ENCODE measurements around the gene SAPCD2.

The SAPCD2 gene

DNA sequence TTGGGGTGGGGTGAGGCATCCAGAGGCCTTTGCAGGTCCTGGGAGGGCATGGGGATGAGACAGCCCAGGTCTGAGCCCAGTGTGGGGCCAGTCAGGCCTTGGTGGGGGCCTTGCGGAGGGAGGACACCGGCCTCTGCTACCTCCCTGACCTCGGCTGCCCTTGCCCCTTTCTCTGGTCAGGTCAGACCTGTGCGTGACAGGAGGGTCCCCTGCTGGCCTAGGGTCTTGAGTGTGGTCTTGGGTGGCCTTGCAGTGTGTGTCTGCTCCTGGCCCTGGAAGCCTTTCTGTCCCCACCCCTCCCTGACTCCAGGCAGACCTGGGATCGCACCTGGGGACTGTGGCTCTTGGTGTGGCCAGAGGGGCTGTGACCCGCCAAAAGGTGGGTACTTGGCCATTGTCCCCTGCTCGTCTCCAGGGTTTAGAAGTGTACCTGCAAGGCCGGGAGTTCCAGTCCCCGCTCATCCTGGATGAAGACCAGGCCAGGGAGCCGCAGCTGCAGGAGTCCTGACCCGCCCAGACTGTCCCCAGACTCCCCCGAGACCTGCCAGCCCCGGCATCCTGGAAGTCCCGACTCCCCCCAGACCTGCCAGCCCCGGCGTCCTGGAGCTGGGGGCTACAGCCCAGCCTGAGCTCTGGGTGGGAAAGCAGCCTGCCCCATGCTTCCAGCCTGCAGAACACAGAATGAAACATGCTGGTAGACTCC is 12.0 kb upstream of the SAPCD2 start:
- no peak for DNase-seq (ENCODE audit: low read depth in 2 of 2)

DNA sequence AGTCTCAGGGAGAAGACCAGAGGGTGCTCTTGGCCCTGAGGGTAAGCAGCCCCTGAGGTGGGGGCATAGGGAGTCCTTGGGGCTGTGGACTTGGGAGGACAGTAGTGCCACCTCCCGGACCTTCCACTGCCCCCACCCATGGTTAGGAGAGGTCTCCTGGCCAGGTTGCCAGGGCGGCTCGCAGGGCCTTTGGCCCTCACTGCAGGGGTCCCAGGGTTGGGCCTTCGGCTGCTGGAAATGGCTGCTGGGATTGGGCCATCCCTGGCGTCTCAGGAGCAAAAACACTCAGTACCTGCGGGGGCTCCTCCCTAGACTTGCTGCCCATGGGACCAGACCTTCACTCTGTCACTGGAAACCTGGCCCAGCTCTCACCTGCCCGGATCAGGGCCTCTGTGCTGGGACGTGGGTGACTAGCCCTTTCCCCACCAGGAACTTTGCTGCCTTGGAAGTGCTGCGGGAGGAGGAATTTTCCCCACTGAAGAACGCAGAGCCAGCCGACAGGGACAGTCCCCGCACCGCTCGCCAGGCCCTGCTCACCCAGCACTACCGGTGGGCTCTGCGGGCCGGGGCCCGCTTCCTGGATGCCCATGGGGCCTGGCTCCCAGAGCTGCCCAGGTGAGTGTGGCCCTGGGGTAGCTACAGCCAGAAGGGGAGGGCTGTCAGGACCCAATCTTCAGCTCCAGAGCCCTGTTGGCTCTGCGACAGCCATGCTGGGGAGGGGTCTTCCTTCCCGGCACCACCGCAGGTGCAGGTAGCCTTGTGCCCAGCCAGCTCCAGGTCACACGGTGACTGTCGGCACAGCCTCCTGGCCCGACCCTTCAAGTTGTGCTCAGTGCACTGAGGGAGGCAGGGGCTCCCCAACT is 10.1 kb upstream of the SAPCD2 start:
- no peak for DNase-seq (ENCODE audit: low read depth in 2 of 2)

GRCh38 chr9:137079401-137079787 is 9.0 kb upstream of the SAPCD2 start:
- no peak for DNase-seq (ENCODE audit: low read depth in 2 of 2)

- no peak for DNase-seq (ENCODE audit: low read depth in 2 of 2)
These were observed 8.5 kb upstream of the SAPCD2 start for GRCh38 chr9:137078701-137079400.

GRCh38 chr9:137077758-137078693 is 7.7 kb upstream of the SAPCD2 start:
- peak; percentile 10 to 21 for DNase-seq (ENCODE audit: low read depth in 2 of 2)

- peak; percentile 19 to 28 for DNase-seq (ENCODE audit: low read depth in 2 of 2)
These were observed 6.8 kb upstream of the SAPCD2 start, which contains the start of gene UAP1L1 for GRCh38 chr9:137077010-137077747. UAP1L1 (plus strand) TSS chr9:137077517; CDS start chr9:137077533, 16 bp downstream.

DNA sequence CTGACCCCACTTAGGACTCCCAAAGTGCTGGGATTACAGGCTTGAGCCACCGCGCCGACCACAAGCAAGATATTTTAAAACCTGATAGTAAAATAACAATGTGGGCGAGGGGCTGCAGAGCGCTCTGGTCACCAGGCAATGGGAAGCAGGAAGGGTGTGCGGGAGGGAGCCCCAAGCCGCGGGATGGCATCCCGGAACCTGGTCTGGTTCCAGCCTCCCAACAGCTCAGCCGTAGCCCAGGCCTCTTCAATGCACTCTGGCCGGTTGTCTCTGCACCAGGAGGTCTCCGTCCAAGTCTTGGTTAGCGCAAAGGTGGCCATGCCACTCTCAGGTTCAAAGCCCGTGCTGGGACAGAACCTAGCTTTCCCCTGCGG is 6.3 kb upstream of the SAPCD2 start:
- DNase-seq (ENCODE audit: low read depth in 2 of 2), result no peak

DNA sequence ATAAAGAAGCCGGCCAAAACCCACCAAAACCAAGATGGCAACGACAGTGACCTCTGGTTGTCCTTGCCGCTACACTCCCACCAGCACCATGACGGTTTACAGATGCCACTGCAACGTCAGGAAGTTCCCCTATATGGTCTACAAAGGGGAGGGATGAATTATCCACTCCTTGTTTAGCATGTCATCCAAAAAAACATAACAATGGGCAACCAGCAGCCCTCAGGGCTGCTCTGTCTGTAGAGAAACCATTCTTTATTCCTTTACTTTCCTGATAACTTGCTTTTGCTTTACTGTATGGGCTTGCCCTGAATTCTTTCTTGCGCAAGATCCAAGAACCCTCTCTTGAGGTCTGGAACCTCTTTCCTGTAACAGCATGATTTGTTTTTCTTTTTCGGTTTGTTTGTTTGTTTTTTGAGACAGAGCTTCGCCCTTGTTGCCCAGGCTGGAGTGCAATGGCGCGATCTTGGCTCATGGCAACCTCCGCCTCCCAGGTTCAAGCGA is 5.0 kb upstream of the SAPCD2 start:
- DNase-seq (ENCODE audit: low read depth in 2 of 2), result no peak

GRCh38 chr9:137074657-137075274 is 4.4 kb upstream of the SAPCD2 start:
- DNase-seq (ENCODE audit: low read depth in 2 of 2), result no peak

DNA sequence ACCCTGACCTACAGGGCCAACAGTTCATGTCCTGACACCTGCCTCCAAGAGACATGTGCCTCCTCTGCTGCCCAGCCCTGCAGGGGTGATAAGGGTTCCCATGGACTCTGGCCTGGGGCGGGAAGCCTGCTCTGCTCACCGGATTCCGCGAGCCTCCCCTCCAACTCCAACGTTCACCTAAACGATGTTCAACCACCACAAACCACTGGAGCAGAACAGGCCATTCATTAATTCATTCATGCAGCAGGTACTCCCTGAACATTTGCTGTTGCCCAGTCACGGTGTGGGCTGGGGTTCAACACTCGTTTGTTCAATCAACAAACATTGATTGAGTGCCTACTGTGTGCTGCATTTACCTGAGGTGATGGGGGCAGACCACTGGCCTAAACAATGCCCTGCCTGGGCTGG is 3.6 kb upstream of the SAPCD2 start:
- DNase-seq (ENCODE audit: low read depth in 2 of 2), result no peak

- DNase-seq (ENCODE audit: low read depth in 2 of 2), result no peak
These were observed 925 bp upstream of the SAPCD2 start for GRCh38 chr9:137071282-137071681.

DNA sequence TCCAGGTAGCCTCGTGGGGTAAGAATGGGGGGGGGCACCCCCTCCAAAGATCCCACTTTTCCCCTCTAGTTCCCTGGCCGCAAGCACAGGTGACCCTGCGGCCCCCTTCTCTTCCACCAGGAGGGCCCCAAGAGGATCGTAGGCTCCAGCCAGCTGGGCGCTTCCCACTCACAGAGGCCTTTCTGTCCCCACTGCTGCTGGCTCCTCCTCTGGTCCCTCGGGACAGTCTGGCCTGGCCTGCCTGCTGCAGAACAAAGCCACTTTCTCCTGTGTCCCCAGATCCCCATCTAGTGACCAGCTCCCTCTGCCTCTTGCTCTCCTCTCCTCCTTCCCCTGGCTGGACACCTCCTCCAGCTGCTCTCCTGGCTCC is 534 bp upstream of the SAPCD2 start:
- DNase-seq (ENCODE audit: low read depth in 2 of 2), result no peak

GRCh38 chr9:137069508-137070091 is 757 bp downstream of the SAPCD2 start:
- DNase-seq (ENCODE audit: low read depth in 2 of 2), result no peak

DNA sequence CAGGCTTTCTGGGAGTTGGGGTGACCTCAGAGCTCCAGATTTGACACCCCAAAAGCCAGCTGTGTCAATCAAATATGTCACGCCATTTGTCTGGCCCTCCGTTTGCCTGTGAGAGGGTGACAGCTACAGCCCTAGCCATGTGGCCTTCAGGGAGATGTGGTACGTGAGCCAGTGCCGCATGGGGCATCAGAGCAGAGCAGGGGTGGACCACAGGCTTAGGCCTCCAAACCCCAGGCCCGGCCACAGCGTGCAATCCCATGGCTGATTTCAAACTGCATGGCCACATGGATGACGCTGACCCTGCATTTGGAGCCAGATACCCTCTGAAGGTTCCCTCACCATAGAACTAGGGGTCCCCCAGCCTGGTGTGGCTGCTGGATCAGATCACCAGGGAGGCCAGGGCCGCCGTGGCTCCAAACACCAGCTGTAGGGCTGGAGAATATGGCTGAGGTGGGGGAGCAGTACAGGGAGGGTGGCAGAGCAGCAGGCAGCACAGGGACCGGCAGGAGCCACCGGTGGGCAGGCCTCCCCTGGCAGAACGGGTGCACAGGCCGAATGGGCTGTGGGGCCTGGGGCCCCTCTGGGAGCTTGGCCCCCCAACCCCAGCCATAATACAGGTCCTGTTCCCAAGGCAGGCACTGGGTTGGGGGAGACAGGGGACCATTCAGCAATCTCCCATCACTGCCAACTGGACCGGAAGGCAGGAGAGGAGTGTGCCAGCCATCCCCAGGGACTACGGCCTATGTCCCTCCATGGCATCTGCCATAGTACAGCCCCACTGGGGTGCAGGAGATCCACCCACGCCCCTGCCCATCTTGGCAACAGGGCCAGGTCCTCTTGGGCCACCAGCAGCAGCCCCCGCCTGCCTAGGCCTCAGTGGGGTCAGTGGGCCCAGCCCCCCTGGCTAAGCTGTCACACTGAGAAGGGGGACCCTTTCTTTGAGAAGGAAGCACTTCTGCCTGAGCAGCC is 1.5 kb downstream of the SAPCD2 start:
- DNase-seq (ENCODE audit: low read depth in 2 of 2), result no peak

DNA sequence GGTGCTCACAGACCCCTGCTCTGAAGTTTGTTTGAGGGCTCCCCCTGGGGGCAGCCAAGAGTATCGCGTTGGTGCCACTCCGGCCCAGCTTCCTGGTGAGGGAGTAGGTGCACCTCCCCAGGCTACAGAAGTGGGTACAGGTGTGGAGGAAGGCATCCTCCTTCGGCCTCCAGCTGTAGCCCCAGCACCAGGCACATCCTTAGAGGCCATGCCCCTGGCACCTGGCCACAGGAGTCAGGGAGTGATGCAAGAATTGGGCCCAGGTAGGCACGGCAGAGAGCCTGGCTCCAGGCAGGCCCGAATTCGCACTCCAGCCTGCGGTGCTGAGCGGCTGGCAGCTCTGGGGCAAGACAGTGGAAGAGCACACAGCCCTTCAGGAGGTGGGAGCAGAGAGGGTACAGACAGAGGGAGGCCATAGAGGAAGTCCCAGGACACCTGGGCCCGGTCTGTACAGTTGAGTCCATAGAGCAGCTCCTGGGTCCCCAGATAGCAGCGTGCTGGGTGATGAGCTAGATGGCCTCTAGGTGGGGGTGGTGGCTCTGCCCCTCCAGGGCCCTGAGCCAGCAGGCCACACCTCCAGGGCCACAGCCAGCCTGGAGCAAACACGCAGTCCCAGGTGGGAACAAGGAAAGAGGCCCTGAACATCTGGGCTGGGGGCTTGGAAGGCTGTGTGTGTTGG is 2.4 kb downstream of the SAPCD2 start:
- DNase-seq (ENCODE audit: low read depth in 2 of 2), result peak; percentile 67 to 76

GRCh38 chr9:137066096-137066861 is 4.1 kb downstream of the SAPCD2 start:
- no peak for DNase-seq (ENCODE audit: low read depth in 2 of 2)

DNA sequence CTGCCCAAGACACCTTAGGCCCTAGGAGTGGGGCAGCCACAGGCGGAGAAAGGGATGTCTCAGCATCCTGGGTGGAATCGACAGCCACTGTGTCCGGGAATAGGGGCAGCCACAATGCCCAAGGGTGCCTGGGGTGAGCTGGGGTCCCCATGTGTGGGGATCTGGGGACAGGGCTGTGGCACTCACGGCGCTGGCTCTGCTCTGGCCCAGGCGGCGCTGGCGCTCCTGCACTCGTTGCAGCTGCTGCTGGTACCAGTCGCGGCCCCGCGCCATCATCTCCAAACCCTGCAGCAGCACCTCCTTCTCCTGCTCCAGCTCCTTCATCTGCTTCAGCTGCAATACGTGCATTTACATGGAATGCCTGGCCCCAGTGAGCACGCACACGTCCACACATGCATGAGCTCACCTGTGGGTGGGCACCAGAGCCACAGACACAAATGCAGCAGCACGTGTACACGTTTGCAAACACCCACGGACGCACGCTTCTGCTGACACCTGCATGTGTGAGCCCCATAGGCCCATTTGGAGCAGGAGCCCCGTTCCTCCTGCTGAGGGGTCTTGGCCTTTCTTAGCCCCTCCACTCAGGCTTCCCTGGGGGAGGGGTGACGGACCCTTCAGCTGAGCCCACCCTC is 4.9 kb downstream of the SAPCD2 start:
- no peak for DNase-seq (ENCODE audit: low read depth in 2 of 2)

Measured in stimulated activated CD8-positive, alpha-beta memory T cell treated with anti-CD3 and anti-CD28 coated beads, Interleukin-15, amount 100 ng/mL, for 4 hours (primary cell).